Astrocyte of the spinal cord (primary cell): ENCODE data around the gene PELI2.
"Not testable (repeated sequence)": the region's sequence is repeated elsewhere in the genome, so short reads cannot be mapped to it uniquely, and the experiment has no call there.

Experiments
- DNase-seq: peaks from one replicate; pipeline ENCODE4 v3.0.0; 2011; ENCODE audit warnings: low read depth, low spot score
- H3K4me3 ChIP-seq: 2 replicates; pipeline ENCODE4 v1.5.1; 2011; ENCODE audit warnings: low read depth, mild to moderate bottlenecking, low read length, moderate library complexity
- CTCF ChIP-seq: IDR thresholded peaks from 2 replicates; pipeline ENCODE4 v1.5.1; 2012; ENCODE audit warnings: low read depth, mild to moderate bottlenecking, low read length, inconsistent platforms
- in situ Hi-C: cut with HindIII; loops from 2 replicates; pipeline ENCODE4 v1.10.0; 2017; ENCODE audit warnings: low sequenced_read_pairs

The PELI2 gene

GRCh38 chr14:56160088-56160487 lies 41.9 kb downstream of the PELI2 start:
- no peak overlapping the region for H3K4me3 ChIP-seq
- no peak for DNase-seq
- no peak for TF ChIP-seq CTCF
- in situ Hi-C loops: no loop called here

GRCh38 chr14:56161658-56162057 lies 43.4 kb downstream of the PELI2 start:
- in situ Hi-C loops: no loop called here
- H3K4me3 ChIP-seq: no peak overlapping the region
- no peak for TF ChIP-seq CTCF
- no peak for DNase-seq

- in situ Hi-C loops: no loop called here
These were observed 44.3 kb downstream of the PELI2 start for GRCh38 chr14:56162476-56162875.

GRCh38 chr14:56166579-56166978 lies 48.4 kb downstream of the PELI2 start:
- H3K4me3 ChIP-seq, DNase-seq, in situ Hi-C loops: not testable (repeated sequence)

More at GRCh38 chr14:56162476-56162875, 44.3 kb downstream of the PELI2 start:
- no peak for TF ChIP-seq CTCF
- no peak overlapping the region for H3K4me3 ChIP-seq
- DNase-seq: no peak

- no peak for TF ChIP-seq CTCF
- in situ Hi-C loops: no loop called here
- no peak overlapping the region for H3K4me3 ChIP-seq
- no peak for DNase-seq
These were observed 49.9 kb downstream of the PELI2 start for GRCh38 chr14:56168007-56168616.

GRCh38 chr14:56170028-56170427 lies 51.8 kb downstream of the PELI2 start:
- in situ Hi-C loops: no loop called here
- no peak for DNase-seq
- TF ChIP-seq CTCF: no peak

GRCh38 chr14:56170877-56171422 lies 52.7 kb downstream of the PELI2 start:
- no peak overlapping the region for H3K4me3 ChIP-seq
- no peak for TF ChIP-seq CTCF
- DNase-seq: no peak
- in situ Hi-C loops: no loop called here

More at GRCh38 chr14:56170028-56170427, 51.8 kb downstream of the PELI2 start:
- H3K4me3 ChIP-seq: no peak overlapping the region
